ENCODE results near the gene CCDC69.

- TF ChIP-seq POLR2A (IDR thresholded peaks at IDR 0.05) (no peak), CTCF (IDR thresholded peaks at IDR 0.05) (no peak)
Observed at GRCh38 chr5:151225475-151225874, 1.6 kb upstream of the CCDC69 start.
